OCI-LY1 (cell line): ENCODE results near the gene CACNA1D.

Source experiments
- H2AFZ ChIP-seq: fragments of 200-600 bp; sonication (generic), shearing (Covaris generic); 2 replicates; pipeline ENCODE4 v1.6.0; 2014; ENCODE audit warnings: antibody characterized with exemption, mild to moderate bottlenecking, low read length
- H3F3A ChIP-seq: fragments of 200-600 bp; sonication (generic), shearing (Covaris generic); 2 replicates; pipeline ENCODE4 v1.6.0; 2014; ENCODE audit warnings: mild to moderate bottlenecking, antibody characterized with exemption, low read length, moderate library complexity; ENCODE audit not compliant: insufficient read depth
- H3K27ac ChIP-seq: fragments of 200-600 bp; sonication (generic); 2 replicates; pipeline ENCODE4 v1.5.1; 2014; ENCODE audit warnings: low read length, mixed run types, mild to moderate bottlenecking, low read depth; ENCODE audit not compliant: poor library complexity, severe bottlenecking
- H3K27me3 ChIP-seq: fragments of 200-600 bp; sonication (generic); 2 replicates; pipeline ENCODE4 v1.6.0; 2014; ENCODE audit warnings: antibody characterized with exemption, mild to moderate bottlenecking, low read length, moderate library complexity; ENCODE audit not compliant: insufficient read depth
- H3K36me3 ChIP-seq: fragments of 200-600 bp; sonication (generic); 2 replicates; pipeline ENCODE4 v1.6.1; 2014; ENCODE audit warnings: mild to moderate bottlenecking, antibody characterized with exemption, low read length, moderate library complexity, mixed read lengths; ENCODE audit not compliant: insufficient read depth
- H3K4me1 ChIP-seq: fragments of 200-600 bp; sonication (generic); 2 replicates; pipeline ENCODE4 v1.5.1; 2014; ENCODE audit warnings: mild to moderate bottlenecking, low read length, moderate library complexity; ENCODE audit not compliant: insufficient read depth, severe bottlenecking
- H3K4me2 ChIP-seq: fragments of 200-600 bp; sonication (generic), shearing (Covaris generic); 2 replicates; pipeline ENCODE4 v1.6.1; 2014; ENCODE audit warnings: low read length
- H3K4me3 ChIP-seq: fragments of 200-600 bp; sonication (generic); 2 replicates; pipeline ENCODE4 v1.5.1; 2014; ENCODE audit warnings: low read length, low read depth, mild to moderate bottlenecking, mixed read lengths; ENCODE audit not compliant: poor library complexity, severe bottlenecking
- H3K79me2 ChIP-seq: fragments of 200-600 bp; shearing (Covaris generic); 2 replicates; pipeline ENCODE4 v1.6.1; 2016; ENCODE audit warnings: mixed run types, low read length, mixed read lengths; ENCODE audit not compliant: insufficient read depth
- H3K9ac ChIP-seq: fragments of 200-600 bp; sonication (generic), shearing (Covaris generic); 2 replicates; pipeline ENCODE4 v1.6.1; 2014; ENCODE audit warnings: mild to moderate bottlenecking, low read length, mixed read lengths
- H3K9me2 ChIP-seq: fragments of 200-600 bp; sonication (generic), shearing (Covaris generic); 2 replicates; pipeline ENCODE4 v1.6.1; 2014; ENCODE audit warnings: low read depth, mild to moderate bottlenecking, low read length, mixed read lengths
- H3K9me3 ChIP-seq: fragments of 200-600 bp; shearing (Covaris generic); 2 replicates; pipeline ENCODE4 v1.6.1; 2014; ENCODE audit warnings: low read length, mixed read lengths
- H4K20me1 ChIP-seq: fragments of 200-600 bp; sonication (generic), shearing (Covaris generic); 2 replicates; pipeline ENCODE4 v1.6.0; 2016; ENCODE audit warnings: mild to moderate bottlenecking, low read length; ENCODE audit not compliant: insufficient read depth
- EZH2 ChIP-seq: fragments of 200-600 bp; sonication (generic), shearing (Covaris generic); IDR thresholded peaks from 2 replicates; pipeline ENCODE4 v1.8.0; 2017; ENCODE audit warnings: borderline replicate concordance, mixed run types, mild to moderate bottlenecking, antibody characterized with exemption, low read length, moderate library complexity, mixed read lengths
- TF ChIP-seq, protein P1 (sequence below): fragments of 200-600 bp; sonication (generic), shearing (Covaris generic); IDR thresholded peaks from 2 replicates; pipeline ENCODE4 v1.5.1; 2017; ENCODE audit warnings: mild to moderate bottlenecking, antibody characterized with exemption, low read length, moderate library complexity, mixed read lengths

The CACNA1D gene

GRCh38 chr3:53805463-53806159 is 311.2 kb downstream of the CACNA1D start:
- Histone ChIP-seq H3K79me2 (no peaks in the 10 kb centered on the region), H4K20me1 (no peaks in the 10 kb centered on the region), H3K36me3 (no peaks in the 10 kb centered on the region), H3K4me1 (no peaks in the 10 kb centered on the region), H3K9me2 (no peaks in the 10 kb centered on the region), H3K9me3 (no peaks in the 10 kb centered on the region), H3K27ac (no peak overlapping the region), H3K4me3 (no peak overlapping the region), H3K9ac (no peak overlapping the region), H3K4me2 (no peak overlapping the region), H3K27me3 (no peaks in the 10 kb centered on the region), H2AFZ (no peak overlapping the region), H3F3A (no peaks in the 10 kb centered on the region)
- TF ChIP-seq EZH2 = no peak
- TF ChIP-seq, protein P1, sequence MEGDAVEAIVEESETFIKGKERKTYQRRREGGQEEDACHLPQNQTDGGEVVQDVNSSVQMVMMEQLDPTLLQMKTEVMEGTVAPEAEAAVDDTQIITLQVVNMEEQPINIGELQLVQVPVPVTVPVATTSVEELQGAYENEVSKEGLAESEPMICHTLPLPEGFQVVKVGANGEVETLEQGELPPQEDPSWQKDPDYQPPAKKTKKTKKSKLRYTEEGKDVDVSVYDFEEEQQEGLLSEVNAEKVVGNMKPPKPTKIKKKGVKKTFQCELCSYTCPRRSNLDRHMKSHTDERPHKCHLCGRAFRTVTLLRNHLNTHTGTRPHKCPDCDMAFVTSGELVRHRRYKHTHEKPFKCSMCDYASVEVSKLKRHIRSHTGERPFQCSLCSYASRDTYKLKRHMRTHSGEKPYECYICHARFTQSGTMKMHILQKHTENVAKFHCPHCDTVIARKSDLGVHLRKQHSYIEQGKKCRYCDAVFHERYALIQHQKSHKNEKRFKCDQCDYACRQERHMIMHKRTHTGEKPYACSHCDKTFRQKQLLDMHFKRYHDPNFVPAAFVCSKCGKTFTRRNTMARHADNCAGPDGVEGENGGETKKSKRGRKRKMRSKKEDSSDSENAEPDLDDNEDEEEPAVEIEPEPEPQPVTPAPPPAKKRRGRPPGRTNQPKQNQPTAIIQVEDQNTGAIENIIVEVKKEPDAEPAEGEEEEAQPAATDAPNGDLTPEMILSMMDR = no peak

- no peaks in the 10 kb centered on the region for H3K9me2 ChIP-seq
- H3K36me3 ChIP-seq = no peaks in the 10 kb centered on the region
- no peaks in the 10 kb centered on the region for H3F3A ChIP-seq
- no peak overlapping the region for H3K27ac ChIP-seq
- no peaks in the 10 kb centered on the region for H3K4me1 ChIP-seq
- no peak overlapping the region for H2AFZ ChIP-seq
- H4K20me1 ChIP-seq = no peaks in the 10 kb centered on the region
- H3K79me2 ChIP-seq = no peaks in the 10 kb centered on the region
- no peaks in the 10 kb centered on the region for H3K9me3 ChIP-seq
- H3K4me3 ChIP-seq = no peak overlapping the region
- H3K4me2 ChIP-seq = no peak overlapping the region
- H3K9ac ChIP-seq = no peak overlapping the region
- no peaks in the 10 kb centered on the region for H3K27me3 ChIP-seq
- TF ChIP-seq, protein P1 = no peak
- no peak for TF ChIP-seq EZH2
Measured at GRCh38 chr3:53806182-53807116, 312.0 kb downstream of the CACNA1D start.

DNA sequence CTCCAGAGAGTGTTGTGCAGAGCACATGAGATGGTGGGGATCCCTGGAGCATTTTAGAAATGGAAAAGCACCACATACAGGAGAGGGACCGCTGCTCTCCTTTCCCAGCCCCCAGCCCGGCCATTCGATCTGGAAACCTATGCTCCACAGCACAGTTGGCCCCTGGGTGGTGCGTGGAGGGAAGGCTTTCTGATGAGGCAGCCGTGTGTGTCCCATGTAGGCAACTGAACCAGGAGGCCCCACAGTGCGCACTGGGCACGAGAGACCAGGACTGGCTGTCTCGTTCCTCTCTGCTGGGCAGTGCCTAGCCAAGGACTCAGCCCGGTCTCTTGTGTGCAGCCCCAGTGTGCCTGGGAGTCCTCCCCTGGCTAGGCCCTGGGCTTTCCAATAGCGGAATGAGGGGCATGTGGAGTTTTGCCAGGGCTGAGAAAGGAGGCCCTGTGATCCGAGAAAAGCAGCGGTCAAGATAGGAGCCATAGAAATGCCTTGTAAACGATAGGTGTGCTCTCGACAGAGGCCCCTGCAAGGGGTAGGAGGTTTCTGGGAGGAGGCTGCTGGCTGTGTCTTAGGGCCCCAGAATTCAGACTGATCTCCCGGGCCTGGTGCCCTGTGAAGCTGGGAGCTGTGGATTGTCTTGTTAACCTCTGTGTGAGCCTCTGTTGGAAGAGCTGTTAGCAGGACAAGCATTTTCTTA is 312.9 kb downstream of the CACNA1D start:
- H3K9me2 ChIP-seq = no peaks in the 10 kb centered on the region
- no peaks in the 10 kb centered on the region for H3K36me3 ChIP-seq
- no peaks in the 10 kb centered on the region for H3K9me3 ChIP-seq
- no peak overlapping the region for H2AFZ ChIP-seq
- no peaks in the 10 kb centered on the region for H3K79me2 ChIP-seq
- no peak overlapping the region for H3K27ac ChIP-seq
- H3K4me2 ChIP-seq = no peak overlapping the region
- no peak overlapping the region for H3K9ac ChIP-seq
- no peak overlapping the region for H3K4me3 ChIP-seq
- H3K4me1 ChIP-seq = no peaks in the 10 kb centered on the region
- no peaks in the 10 kb centered on the region for H3K27me3 ChIP-seq
- no peaks in the 10 kb centered on the region for H4K20me1 ChIP-seq
- no peaks in the 10 kb centered on the region for H3F3A ChIP-seq
- TF ChIP-seq, protein P1 = no peak
- no peak for TF ChIP-seq EZH2
